ENCODE results near the gene AFF1.
"Not testable (repeated sequence)": the region's sequence is repeated elsewhere in the genome, so short reads cannot be mapped to it uniquely, and the experiment has no call there.

Gene AFF1

DNA sequence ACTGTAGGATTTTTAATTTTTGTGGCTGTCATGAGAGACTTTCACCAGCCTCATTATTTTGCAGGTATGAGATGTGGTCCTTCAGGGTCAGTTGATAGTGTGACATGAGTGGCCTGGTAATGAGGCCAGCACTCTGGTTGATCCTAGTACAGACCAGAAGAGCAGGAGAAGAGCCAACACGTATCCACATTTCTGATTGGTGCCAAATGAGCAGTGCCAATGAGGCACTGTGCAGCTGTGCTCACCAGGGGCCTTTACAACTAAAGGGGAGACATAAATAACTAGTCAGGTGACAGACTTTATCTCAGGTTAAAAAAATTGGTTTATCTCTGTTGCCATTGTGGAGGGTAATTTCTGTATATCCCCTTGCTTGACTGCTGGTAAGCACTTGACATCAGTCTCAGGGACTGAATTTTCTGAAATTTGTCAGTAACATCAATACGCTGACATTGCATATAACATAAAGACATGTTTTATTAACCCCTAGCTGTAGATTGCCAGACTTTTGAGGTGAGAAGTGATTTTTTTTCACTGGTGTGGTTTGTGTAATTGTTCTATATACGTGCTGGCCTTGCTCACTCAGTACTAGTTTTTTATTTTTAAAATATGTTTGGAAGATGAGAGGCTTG is 101.2 kb downstream of the AFF1 start:
- DNase-seq (ENCODE audit: low read depth in 2 of 2), result no peak

DNA sequence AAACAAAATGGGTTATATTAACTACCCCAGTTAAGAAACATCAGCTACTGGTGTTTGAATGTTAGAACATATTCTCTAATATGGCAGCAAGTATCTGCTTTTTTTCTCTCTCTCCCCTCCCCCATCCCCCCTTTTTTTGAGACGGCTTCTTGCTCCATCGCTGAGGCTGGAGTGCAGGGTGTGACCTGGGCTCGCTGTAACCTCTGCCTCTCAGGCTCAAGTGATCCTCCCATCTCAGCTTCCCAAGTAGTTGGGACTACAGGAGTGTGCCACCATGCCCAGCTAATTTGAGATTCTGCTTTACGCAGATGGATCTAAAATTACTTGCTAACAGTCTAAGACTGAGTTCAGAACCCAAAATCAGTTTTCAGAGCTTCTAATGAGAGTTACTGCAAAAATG is 101.9 kb downstream of the AFF1 start:
- DNase-seq (ENCODE audit: low read depth in 2 of 2), result no peak

DNA sequence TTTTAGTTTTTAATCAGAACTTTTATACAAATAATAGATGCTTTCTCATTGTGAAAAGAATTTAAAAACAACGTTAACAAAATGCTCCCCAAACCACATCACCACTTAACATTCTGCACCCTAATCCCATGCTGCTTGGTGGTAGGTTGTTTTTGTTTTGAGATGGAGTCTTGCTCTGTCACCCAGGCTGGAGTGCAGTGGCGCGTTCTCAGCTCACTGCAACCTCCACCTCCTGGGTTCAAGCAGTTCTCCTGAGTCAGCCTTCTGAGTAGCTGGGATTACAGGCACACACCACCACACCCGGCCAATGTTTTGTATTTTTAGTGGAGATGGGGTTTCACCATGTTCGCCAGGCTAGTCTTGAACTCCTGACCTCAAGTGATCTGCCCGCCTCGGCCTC is 102.4 kb downstream of the AFF1 start:
- not testable (repeated sequence) for DNase-seq (ENCODE audit: low read depth in 2 of 2)

DNA sequence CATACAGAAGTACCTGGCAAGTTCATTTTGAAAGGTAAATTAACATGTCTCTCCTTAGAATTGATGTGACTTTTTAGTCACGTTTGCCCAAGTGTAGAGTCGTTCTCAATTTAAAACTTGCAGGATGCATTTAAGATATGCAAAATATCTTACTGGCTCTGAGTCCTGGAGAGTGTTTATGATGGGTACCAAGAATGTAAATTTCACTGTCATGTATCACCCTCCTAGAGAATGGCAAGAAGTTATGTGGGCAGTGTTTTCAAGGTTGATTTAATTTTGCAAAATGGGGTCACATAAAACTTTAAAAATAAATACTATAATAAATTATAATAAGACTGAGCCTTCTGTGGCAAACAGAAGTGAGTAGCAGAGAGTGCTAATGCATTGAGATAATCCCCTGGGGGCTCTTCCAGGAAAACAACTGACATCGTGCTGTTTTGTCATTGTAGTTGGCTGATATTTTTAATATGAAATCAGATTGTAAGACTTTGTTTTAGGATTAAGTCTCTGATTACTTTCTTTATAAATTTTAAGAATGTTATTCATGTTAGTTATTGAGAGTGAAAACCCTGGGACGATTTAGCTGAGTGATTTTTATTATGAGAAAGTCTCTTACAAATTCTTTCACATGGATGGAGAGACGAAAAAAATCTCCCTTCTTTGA is 103.0 kb downstream of the AFF1 start:
- no peak for DNase-seq (ENCODE audit: low read depth in 2 of 2)

DNA sequence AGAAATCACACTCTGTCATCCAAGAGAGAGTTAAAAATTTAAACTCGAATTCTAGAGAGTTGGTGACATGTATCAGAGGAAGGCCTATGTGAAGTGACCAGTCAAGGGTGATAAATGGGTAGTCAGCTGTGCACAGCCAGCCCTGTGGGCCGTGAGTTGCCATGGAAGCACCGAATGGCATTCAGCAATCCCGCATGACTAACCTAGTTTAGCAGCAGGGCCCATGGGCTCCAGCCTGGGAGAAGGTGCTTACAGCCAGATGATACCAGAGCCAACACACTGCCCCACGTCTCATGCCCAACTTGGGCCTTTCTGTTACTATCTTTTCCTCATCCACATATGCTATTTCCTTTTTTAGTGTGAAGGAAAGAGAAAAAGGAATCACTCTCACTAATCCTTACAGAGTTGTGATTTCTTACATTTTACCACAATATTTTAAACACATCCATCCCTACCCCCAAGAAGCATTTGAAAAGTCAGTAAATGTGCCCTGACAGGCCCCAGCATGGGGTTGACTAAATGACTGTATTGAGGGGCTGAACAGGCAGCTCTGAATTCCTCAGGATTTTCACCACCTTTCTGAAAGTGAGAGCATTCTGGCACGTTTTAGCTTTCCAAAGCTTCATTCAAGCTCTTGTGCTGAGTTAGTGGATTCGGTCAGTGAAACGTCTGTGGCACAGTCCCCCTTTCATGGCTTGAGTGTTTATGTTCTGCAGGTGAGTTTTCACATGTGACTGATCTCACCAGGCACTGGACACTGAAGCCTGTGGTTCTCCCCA is 104.2 kb downstream of the AFF1 start:
- no peak for DNase-seq (ENCODE audit: low read depth in 2 of 2)

DNA sequence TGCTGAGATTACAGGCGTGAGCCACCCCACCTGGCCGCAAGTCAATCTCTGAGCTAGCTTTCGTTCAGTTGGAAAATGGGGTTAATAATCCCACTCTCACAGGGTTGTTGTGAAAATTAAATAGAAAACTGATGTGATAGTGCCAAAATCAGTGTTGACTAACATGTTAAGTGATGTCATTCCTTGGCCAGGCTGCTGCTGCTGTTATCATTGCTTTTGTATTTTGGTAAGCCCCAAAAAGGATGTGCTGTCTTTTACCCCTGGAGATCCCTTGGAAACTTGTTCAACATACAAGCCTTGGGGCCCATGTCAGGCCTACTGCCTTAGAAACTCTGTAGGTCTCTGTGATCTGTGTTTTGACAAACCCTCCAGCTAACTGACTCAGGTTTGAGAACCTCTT is 106.3 kb downstream of the AFF1 start:
- DNase-seq (ENCODE audit: low read depth in 2 of 2), result no peak

DNA sequence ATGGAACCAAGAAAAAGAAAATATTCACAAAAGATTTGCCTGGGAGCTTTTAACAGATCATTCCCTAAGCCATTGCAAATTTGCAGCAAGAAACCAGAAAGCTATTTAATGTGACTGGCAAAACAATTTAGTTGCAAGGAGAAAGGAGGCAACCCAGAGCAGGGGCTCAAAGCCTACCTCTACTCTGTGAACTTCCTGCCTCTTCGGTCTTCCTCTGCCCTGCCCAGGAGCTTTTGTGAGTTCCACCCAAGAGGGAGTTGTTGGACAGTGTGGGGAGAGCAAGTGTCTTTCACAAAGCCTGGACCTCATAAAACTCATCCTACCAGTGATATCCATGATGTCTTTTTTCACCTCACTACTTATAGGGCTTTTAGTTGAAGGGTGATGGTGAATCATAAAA is 107.4 kb downstream of the AFF1 start:
- DNase-seq (ENCODE audit: low read depth in 2 of 2), result no peak

DNA sequence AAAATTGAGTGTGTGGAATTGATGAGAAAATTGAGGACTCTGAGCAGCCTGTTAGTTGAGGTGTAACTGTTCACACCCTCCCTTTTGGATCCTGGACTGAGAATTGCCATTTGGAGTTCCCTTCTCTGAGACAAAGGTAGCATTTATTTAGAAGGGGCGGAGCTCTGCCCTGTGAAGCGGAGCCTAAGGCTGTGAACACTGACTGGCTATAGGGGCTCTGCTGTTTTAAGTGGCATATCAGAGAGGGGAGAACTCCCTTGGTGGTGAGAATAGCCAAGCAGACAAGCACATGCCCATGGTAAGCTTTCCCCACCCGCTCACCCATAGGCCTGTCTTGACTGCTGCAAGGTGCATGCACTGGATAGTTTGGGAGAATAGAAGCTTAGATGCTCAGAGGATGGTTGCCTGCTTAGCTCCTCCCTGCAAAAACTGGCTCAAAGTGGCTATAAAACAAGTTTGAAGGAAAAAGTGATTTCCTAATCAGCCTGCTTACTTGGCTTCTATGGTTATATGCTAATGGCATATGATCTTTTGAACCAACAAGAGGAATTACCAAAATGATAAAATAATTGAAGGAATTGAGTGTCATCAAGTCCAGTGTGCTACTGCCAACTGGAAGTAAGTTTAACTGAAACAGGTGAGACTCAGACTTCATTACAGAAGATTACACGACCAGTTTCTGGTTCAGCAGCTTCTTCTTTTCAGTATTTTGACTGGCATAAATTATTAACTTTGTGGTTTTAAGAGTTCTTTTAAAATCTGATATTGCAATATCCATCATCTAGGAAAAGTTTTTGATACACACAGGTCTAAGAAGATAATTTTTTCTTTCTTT is 108.4 kb downstream of the AFF1 start:
- DNase-seq (ENCODE audit: low read depth in 2 of 2), result no peak

DNA sequence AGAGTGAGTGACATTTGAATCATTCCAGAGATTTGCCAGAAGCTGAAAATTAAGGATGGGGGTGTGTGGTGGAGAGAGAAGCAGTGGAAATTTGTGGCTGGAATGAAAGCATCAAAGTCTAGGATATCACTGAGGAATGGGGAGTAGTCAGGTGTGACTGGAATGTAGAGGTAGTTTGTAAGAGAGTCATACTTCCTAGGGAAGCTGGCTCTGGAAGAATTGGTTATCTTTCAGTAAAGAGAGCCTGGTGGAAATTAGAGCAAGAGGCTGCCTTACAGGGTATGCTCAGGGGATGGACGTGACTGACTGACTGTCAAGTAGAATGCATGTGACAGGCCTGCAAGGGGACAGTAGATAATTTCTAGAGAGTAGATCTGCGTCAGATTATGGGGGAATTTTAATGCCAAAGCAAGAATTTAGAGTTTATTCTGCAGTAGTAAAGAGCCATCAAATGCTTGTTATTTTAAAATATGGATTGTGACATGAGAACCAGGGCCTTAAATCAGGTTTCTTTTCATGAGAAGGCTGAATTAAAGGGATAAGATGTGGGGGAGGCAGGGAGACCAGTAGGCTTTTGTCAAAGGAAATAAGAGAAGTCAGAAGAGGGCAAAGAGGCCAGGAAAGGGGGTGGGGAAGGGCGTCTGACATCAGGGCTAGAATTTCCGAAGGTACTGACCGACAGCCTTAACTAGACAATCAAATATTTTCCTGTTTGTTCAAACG is 109.9 kb downstream of the AFF1 start:
- no peak for DNase-seq (ENCODE audit: low read depth in 2 of 2)

DNA sequence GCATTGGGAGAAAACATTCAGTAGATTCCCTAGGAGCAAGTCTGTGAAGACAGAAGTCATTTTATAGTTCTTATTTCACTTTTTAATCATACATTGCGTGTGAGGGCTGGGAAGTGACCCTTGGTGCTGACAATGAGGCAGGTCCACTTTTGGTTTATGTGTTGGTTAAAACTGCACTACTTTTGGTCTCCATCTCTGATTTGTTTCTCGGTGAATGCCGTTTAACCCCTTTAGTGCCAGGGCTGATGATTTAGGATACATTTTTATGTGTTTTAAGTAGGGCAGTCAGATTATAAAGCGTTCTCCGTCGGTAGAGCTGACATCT is 110.4 kb downstream of the AFF1 start:
- no peak for DNase-seq (ENCODE audit: low read depth in 2 of 2)

DNA sequence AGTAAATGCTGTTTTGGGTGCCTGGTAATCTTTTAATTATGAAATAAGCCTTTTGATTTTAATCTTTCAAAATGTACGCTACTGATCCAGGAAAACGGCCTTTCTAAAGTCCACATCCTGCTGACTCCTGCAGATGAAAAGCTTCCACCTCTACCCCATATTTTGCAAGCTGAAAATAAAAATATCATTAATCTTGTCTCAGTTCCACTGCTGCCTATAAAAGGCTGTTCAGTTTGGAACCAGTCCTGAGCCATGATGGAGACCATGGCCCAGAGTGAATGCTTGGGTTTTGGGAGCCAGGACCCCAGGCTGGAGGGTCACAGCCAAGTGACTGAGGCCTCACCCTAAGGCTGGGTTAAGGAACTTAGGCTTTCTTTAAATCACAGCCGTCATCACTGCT is 110.8 kb downstream of the AFF1 start:
- DNase-seq (ENCODE audit: low read depth in 2 of 2), result no peak

DNA sequence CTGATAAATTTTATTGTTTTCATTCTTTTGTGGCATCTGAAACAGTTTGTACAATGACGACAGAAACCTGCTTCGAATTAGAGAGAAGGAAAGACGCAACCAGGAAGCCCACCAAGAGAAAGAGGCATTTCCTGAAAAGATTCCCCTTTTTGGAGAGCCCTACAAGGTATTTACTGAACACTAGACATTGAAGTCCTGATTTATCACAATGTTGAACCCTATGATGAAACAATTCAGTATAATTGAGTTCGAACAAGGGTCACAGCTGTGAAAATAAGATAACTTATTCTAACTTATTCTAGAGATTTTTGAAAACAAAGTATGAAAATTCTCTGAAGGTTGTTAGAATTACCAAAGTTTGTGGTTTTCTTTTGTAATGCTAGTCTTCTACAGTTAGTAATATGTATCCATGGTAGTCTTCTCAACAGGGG is 111.3 kb downstream of the AFF1 start:
- DNase-seq (ENCODE audit: low read depth in 2 of 2), result no peak

DNA sequence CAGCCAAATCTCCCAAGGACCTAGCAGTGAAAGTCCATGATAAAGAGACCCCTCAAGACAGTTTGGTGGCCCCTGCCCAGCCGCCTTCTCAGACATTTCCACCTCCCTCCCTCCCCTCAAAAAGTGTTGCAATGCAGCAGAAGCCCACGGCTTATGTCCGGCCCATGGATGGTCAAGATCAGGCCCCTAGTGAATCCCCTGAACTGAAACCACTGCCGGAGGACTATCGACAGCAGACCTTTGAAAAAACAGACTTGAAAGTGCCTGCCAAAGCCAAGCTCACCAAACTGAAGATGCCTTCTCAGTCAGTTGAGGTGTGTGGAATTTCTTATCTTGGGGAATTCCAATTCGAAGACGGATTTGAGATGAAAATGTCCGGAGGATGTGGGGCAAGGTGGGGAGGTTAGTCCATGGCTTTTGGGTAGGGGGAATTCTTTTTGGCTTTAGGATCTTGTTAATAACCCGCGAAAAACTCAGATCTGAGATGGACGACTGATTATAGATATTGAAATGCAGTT is 112.5 kb downstream of the AFF1 start:
- DNase-seq (ENCODE audit: low read depth in 2 of 2), result no peak

DNA sequence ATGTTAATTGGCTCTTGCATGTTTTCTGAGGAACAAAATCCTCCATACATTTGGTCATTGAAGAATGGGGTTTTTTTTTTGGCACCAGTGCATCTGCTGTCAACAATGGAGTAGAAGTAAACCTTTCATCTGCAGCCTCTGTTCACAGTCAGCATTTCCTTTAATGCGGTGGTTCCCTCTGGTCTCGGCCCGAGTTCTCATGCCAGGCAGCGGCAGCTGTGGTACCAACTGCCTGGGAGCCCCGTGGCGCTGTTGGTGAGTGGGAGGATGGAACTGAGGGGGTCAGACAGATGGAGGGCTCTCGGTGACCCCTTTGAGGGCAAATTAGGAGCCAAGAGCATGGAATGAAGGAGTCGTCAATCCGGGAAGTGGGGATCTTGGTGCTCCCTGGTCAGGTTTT is 114.7 kb downstream of the AFF1 start:
- no peak for DNase-seq (ENCODE audit: low read depth in 2 of 2)

DNA sequence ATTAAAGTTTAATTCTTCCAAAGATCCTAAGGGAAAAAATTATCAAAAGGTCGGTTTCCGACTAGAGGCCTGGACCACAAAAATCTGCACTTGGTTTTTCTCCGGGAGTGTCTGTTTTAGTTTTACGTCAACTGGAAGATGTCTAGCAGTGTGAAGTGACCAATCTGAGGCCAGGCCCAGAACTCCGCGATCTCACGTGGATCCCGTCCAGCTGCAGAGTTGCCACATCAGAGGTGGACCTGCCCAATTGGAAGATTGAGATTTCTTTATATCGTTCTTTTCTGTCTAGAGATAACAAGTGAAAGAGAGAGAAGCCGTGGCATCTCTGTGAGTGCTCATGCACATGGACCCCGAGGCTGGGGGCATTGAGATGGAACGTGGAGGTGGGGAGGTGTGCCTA is 115.8 kb downstream of the AFF1 start:
- DNase-seq (ENCODE audit: low read depth in 2 of 2), result no peak

DNA sequence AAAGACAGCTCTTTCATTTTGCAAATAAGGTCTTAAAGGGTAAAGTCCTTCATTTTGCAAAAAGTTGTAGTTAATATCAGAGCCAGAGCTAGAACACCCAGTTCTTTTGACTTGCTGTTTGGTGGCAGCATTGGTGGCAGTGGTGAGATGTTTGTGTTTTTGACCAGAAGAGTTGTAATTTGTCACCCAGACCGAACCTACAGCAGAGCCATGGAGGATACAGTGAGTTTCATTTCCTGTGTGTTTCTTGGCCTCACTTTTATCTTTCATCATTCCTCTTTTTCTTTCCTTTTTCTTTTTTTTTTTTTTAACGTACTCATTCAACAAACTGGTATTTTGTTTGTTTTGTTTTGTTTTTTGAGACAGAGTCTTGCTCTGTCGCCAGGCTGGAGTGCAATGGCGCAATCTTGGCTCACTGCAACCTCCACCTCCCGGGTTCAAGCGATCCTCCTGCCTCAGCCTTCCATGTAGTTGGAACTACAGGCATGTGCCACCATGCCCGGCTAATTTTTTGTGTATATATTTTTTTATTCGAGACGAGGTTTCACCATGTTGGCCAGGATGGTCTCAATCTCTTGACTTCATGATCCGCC is 116.4 kb downstream of the AFF1 start:
- no peak for DNase-seq (ENCODE audit: low read depth in 2 of 2)

DNA sequence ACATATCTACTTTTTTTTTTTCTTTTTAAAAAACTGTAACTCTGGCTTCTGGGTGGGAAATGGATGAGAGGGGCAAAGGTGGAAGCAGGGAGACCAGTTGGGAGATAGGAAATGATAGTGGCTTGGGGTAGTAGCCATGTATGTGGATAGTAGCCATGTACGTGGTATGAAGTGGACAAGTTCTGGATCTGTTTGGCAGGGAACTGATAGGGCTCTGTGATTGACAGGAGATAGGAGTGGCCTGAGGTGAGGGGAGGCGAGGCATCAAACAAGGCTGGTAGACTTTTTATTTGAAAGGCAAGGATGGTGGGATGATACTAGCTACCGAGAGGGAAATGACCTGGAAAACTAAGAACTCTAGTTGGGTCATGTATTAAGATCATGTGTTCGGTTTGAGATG is 117.8 kb downstream of the AFF1 start:
- no peak for DNase-seq (ENCODE audit: low read depth in 2 of 2)

DNA sequence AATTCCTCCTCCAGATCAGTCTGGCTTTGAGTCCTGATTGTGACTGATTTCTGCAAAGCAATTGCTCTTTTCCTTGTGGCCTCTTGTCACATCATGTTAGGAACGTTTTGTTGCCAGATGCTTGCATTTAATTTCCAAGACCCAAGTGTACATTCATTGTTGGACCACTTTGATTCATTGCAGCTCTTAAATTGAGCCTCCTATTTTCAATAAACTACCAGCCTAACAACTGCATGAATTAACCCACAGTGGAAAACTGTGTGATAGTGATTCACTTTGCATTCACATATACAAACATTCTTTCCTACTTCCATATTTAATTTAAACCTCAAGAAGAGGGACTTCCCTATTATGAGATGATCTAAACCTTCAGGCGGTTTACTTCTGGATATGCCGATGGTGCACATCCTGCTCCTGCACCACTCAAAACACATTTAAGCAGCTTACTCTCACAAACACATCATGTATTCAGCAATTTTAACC is 118.4 kb downstream of the AFF1 start:
- no peak for DNase-seq (ENCODE audit: low read depth in 2 of 2)

DNA sequence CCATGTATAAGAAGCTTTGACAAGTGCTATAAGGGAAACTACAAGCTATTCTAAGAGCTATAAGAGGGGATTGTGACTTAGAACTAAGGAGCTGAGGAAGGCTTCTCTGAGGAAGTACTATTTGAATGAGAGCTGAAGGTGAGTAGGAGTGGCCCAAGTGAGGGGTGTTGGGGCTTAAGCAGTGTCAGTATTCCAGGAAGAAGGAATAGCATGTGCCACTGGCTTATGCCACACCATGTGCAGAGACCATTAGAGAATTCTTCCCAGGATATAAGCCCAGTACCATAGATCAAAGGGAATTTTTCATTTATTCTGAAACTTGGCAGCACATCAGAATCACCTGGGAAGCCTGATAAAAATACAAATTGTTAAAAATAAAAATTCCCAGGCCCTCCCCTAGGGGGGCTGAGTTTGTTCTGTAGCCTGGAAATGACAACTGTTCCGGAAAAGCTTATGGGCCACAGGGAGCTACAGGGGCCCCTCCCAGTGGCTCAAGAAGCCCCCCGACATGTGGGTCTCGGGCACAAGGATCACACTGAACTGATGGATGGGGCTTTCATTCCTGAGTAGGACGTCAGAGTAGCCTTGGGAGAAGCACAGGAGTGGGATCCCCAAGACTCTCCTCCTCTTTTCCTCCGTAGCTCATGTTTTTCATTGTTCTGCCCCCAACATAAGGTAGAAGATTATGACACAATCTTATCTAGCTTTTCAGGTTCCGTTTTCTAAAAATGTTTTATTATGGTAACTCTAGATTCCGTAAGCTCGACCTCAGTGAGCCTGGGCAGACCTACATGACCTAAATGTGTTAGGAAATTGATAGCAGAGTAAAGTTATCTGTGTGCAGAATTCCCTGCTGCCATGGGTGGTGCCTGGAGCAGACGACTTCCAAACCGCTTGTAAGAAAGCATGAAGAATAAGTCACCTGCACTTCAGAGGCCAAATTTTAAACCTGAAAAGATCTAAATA is 119.3 kb downstream of the AFF1 start:
- no peak for DNase-seq (ENCODE audit: low read depth in 2 of 2)

DNA sequence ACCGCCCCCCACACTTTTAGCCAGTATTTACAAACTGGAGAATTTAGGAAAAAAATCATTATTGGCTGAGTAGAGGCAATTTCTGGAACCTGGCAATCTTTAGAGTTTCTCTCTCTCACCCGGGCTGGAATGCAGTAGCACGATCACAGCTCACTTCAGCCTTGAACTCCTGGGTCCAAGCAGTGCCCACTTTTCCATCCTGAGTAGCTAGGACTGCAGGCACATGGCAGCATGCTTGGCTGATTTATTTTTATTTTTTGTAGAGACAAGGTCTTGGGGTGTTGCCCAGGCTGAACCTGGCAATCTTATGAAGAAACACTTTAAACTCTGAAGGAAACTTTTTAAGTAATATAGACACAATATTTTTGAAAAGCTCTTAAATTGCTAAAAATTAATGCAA is 120.1 kb downstream of the AFF1 start:
- no peak for DNase-seq (ENCODE audit: low read depth in 2 of 2)

Data from stimulated activated CD4-positive, alpha-beta T cell treated with anti-CD3 and anti-CD28 coated beads, Interleukin-15, amount 100 ng/mL, for 48 hours (primary cell).